ENCODE measurements around the gene TOM1L1.

The TOM1L1 gene

DNA sequence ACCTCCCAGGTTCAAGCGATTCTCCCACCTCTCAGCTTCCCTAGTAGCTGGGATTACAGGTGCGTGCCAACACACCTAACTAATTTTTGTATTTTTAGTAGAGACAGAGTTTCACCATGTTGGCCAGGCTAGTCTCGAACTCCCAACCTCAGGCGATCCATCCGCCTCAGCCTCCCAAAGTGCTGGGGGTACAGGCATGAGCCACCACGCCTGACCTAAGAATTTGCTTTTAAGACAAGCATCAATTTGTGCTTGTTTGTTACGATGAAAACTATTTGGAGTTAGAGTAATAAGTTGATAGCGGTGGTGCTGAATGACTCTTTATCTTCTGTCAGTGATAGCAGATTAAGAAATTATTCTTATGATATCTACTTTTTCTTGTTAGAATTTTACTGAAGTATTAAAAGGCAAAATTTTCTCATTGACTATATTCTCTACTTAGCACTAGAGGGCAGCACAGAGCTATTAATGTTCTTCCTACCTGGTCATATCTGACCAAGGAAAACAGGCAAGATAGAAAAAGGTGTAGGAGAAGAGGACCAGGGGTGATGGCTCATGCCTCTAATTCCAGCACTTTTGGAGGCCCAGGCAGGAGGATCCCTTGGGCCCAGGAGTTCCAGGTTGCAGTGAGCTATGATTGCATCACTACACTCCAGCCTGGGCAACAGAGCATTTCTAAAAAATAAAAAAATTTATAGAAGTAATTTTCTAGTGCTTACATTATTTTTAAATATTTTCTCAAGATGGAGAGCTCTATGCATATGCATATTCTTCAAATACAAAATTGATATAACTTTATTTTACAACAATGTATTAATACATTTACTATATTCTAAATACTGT is 92.4 kb downstream of the TOM1L1 start:
- no peak for DNase-seq (ENCODE audit: low read depth)

DNA sequence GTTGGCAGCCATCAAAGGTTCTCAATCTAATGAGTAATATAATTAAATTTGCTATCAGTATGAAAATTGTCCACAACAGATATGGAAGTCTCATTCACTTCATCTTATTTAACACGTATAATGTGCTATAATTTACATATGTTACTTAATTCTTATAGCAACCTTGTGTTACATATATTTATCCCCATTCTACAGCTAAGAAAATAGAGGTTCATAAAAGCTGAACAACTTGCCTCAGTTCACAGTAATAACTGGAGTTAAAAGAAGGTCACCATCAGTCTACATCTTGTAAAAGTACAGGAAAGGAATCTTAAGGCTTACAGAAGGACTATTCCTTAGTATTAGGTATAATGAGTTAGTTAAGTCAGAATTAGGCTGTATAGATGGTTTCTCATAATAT is 95.8 kb downstream of the TOM1L1 start:
- DNase-seq (ENCODE audit: low read depth) = no peak

DNA sequence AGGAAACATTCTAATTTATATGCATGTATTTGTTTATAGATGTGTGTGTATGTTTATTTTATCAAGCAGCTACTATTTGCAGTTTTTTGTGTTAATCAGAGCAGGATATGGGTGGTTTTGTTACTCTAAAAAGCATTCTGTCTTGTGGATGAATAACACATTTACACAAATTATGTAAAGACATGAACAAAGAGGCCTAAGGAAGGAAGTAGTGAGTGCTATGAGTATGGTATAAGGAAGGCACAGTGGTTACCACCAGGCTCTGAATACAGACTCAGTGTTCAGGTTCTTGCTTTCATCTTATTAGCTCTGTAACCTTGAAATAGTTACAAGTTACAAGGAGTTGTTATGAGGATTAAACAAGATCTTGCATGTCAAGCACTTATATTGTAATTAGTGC is 101.8 kb downstream of the TOM1L1 start:
- no peak for DNase-seq (ENCODE audit: low read depth)

DNA sequence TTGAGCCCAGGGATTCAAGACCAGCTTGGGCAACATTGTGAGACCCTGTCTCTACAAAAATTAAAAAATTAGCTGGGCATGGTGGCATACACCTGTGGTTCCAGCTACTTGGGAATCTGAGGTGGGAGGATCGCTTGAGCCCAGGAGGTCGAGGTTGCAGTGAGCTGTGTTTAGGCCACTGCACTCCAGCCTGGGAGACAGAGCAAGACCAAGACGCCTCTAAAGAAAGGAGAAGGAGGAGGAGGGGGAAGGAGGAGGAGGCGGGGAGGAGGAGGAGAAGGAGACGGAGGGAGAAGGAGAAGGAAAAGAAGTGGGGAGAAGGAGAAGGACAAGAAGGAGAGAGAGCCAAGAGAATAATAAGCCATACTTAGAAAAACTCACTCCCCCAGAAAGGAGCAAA is 103.8 kb downstream of the TOM1L1 start:
- DNase-seq (ENCODE audit: low read depth) = no peak

DNA sequence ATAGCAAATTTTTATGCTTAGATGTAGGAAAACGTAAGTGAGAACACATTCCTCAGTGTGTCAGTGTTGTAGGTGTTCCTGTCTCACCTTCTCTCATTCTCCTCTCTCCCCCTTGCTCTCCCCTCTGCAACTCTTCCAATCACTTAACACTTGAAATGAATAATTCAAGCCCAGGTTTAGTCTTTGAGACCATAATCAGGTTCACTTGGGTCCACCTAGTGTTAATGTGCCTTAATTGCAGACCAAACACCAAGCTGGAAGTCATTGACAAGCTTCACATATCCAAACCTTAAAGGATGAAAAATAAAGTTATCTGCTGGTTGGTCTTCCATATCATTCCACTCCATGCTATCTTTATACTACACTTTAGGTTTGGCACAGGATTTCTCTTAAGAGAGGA is 104.9 kb downstream of the TOM1L1 start:
- no peak for DNase-seq (ENCODE audit: low read depth)

Measured in HS-5 (cell line).